NB4 (cell line): Measurements from ENCODE around the gene PRPH.
"Not testable (repeated sequence)": the region's sequence is repeated elsewhere in the genome, so short reads cannot be mapped to it uniquely, and the experiment has no call there.

Experiments used
- DNase-seq: peaks from one replicate; pipeline ENCODE4 v3.0.0; 2010; ENCODE audit warnings: low read depth
- H3K4me3 ChIP-seq: one replicate; pipeline ENCODE4 v1.5.1; 2011; ENCODE audit warnings: mild to moderate bottlenecking, low read depth, low read length, moderate library complexity
- MYC ChIP-seq: IDR thresholded peaks from 2 replicates; pipeline ENCODE4 v1.6.1; 2011; ENCODE audit warnings: low read depth, low read length
- POLR2A ChIP-seq: IDR thresholded peaks from 2 replicates; pipeline ENCODE4 v1.6.1; 2011; ENCODE audit warnings: mild to moderate bottlenecking; ENCODE audit not compliant: insufficient read length; ENCODE audit errors: extremely low read depth
- TF ChIP-seq, protein P1 (sequence below): IDR thresholded peaks from 2 replicates; pipeline ENCODE4 v1.6.1; 2011; ENCODE audit warnings: low read depth, low read length
- TF ChIP-seq, protein P2 (sequence below): IDR thresholded peaks from one replicate; pipeline ENCODE4 v1.5.1; 2012; ENCODE audit warnings: low read depth, low read length

The PRPH gene

GRCh38 chr12:49276304-49277290 is 18.4 kb upstream of the PRPH start:
- no peak for DNase-seq
- no peak overlapping the region for H3K4me3 ChIP-seq
- TF ChIP-seq MYC = no peak
- TF ChIP-seq, protein P1, sequence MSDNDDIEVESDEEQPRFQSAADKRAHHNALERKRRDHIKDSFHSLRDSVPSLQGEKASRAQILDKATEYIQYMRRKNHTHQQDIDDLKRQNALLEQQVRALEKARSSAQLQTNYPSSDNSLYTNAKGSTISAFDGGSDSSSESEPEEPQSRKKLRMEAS = no peak
- TF ChIP-seq, protein P2, sequence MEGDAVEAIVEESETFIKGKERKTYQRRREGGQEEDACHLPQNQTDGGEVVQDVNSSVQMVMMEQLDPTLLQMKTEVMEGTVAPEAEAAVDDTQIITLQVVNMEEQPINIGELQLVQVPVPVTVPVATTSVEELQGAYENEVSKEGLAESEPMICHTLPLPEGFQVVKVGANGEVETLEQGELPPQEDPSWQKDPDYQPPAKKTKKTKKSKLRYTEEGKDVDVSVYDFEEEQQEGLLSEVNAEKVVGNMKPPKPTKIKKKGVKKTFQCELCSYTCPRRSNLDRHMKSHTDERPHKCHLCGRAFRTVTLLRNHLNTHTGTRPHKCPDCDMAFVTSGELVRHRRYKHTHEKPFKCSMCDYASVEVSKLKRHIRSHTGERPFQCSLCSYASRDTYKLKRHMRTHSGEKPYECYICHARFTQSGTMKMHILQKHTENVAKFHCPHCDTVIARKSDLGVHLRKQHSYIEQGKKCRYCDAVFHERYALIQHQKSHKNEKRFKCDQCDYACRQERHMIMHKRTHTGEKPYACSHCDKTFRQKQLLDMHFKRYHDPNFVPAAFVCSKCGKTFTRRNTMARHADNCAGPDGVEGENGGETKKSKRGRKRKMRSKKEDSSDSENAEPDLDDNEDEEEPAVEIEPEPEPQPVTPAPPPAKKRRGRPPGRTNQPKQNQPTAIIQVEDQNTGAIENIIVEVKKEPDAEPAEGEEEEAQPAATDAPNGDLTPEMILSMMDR = no peak
- TF ChIP-seq POLR2A = no peak

- no peak for DNase-seq
- TF ChIP-seq, protein P2 = no peak
- TF ChIP-seq MYC = no peak
- TF ChIP-seq, protein P1 = no peak
- TF ChIP-seq POLR2A = no peak
- H3K4me3 ChIP-seq = no peak overlapping the region
Measured at GRCh38 chr12:49277466-49277865, 17.5 kb upstream of the PRPH start.

DNA sequence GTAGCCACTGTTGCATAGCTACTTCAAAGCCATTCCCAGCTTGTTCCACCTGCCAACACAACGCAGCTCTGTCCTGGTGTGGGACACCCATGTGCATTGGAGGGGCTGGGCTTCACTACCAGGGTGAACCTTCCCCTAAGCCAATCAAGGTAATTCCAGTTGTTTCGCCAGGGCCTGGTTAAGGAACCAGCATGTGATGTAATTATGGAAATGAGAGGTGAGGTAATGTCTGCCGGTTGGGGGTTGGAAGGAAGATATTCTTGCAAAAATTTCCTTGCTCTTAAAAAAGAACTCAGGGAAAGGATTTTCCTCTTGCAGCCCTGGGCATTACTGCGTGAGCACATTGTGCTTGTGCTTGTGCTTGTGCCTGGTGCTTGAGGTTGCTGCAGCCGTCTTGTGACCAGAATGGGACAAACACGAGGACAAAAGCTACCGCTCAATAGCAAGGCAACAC is 15.2 kb upstream of the PRPH start:
- H3K4me3 ChIP-seq = no peak overlapping the region
- TF ChIP-seq, protein P2 = no peak
- TF ChIP-seq POLR2A = no peak
- TF ChIP-seq, protein P1 = peak; percentile 25; the same call in 1 of the 2 replicates
- TF ChIP-seq MYC = no peak
- peak; percentile 54 for DNase-seq

GRCh38 chr12:49280545-49280944 is 14.4 kb upstream of the PRPH start:
- H3K4me3 ChIP-seq, DNase-seq: not testable (repeated sequence)

DNA sequence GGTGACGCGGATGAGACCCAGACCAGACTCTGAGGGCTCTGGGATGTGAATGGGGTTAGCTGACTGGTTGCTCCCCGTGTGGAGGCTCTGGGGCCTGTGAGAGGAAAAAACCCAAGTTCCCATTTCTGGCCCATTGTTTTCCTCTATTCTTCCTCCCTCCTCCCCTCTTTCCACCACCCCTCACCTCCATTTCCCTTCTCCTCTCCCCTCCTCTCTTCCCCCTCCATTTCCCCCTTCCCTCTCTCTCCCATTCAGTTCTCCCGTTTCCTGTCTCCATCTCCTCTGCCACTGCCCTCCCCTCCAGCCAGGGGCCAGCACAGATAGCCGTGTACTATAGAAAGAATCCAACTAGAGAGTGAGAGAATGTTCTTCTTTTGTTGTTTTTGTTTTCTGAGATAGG is 12.6 kb upstream of the PRPH start:
- TF ChIP-seq POLR2A (no peak), MYC (no peak)
- TF ChIP-seq, protein P1 = no peak
- TF ChIP-seq, protein P2 = no peak

GRCh38 chr12:49282740-49283375 is 12.1 kb upstream of the PRPH start:
- not testable (repeated sequence) for DNase-seq, H3K4me3 ChIP-seq

More for the DNA sequence above, 12.6 kb upstream of the PRPH start:
- no peak for DNase-seq
- H3K4me3 ChIP-seq = no peak overlapping the region
